ENCODE results near the gene LCA5L. TPM values are rescaled to one million over a fixed set of nuclear protein-coding genes. Genes with fewer than 3 reads are reported as not detected.
"Not testable (repeated sequence)": the region's sequence is repeated elsewhere in the genome, so short reads cannot be mapped to it uniquely, and the experiment has no call there.

LCA5L gene
- total RNA-seq, 1 experiment from 2014 or later = not detected

DNA sequence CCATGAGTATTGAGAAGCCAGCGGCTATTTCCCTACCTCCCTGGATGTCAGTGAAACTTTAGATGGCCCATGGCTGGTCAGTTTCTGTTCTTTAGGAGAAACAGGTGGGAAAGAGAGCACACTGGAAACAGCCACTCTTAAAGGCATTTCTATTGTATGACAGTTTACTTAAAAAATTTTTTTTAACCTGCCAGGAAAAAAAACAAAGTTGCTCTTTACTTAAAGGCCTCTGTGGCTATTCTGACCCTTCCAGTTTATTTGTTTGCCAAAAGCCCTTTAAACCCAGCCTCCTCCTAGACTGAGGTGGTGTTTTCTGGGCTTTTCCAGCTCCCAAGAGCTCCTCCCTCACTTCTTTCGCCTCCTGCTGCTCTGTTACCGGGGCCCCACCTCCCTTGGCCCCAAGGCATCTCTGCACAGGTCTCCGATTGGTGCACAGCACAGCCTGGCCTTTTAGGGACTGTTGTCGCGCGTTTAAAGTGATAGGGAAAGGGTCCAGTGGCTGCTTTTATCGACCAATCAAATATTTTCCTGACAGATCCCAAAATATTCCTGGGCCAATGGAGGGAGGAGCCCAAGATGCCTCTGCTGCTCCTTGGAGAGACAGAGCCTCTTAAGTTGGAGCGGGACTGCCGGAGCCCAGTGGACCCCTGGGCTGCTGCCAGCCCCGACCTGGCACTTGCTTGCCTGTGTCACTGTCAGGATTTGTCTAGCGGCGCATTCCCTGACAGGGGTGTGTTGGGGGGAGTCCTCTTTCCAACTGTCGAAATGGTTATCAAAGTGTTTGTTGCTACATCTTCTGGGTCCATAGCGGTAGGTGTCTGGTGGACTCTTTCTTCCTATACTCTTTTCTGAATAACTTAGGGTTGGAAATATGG lies 6.0 kb upstream of the LCA5L start, which contains the start of gene SH3BGR:
Gene SH3BGR (plus strand): TSS at position 639 of the 875 bp plus-strand sequence. CDS start 127 bp downstream, at position 766.
- no peak for DNase-seq (ENCODE audit: low spot score)

DNA sequence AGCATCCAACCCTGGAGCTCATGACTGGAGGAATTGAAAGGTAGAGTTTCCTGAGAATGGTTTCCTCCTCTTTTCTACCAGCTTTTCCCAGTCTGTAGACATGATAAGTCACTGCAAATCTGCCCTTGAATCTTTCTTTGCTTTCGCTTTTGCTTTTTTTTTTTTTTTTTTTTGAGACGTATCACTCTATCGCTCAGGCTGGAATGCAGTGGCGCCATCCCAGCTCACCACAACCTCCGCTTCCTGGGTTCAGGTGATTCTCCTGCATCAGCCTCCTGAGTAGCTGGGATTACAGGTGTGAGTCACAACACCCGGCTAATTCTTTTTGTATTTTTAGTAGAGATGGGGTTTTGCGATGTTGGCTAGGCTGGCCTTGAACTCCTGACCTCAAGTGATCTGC lies 1.7 kb upstream of the LCA5L start:
- DNase-seq (ENCODE audit: low spot score) = no peak

DNA sequence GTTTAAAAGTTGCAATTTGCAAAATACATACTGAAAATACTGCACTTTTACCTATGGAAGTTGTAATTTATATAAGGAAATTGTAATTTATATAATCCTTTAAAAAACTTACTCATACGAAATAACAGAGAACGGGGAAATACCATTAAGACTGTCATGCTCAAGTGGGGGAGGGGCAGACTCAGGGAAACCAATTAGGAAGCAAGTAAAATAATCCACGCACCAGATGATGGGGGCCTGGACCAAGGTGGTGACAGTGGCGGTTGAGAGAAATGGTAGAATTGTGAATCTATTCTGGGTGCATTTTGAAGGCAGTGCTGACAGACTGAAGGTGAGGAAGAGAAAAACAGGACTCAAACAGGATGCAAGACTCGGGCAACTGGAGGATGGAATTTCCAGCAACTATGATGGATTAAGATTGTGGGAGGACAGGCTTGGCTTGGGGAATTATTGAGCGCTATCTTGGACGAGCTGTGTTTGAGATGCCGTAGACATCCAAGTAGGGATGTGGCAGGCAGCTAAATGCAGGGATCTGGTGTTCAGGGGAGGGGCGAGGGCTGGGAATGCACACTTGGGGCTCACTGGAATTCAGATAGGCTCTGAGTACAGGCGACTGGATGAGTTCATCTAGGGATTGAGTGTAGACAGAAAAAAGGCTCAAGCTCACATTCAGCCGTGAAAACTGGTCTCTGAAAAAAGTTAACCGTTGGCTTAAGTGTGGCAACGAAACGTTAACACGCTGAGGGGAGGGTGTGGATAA lies 977 bp downstream of the LCA5L start:
- peak; percentile 5 for DNase-seq (ENCODE audit: low spot score)

DNA sequence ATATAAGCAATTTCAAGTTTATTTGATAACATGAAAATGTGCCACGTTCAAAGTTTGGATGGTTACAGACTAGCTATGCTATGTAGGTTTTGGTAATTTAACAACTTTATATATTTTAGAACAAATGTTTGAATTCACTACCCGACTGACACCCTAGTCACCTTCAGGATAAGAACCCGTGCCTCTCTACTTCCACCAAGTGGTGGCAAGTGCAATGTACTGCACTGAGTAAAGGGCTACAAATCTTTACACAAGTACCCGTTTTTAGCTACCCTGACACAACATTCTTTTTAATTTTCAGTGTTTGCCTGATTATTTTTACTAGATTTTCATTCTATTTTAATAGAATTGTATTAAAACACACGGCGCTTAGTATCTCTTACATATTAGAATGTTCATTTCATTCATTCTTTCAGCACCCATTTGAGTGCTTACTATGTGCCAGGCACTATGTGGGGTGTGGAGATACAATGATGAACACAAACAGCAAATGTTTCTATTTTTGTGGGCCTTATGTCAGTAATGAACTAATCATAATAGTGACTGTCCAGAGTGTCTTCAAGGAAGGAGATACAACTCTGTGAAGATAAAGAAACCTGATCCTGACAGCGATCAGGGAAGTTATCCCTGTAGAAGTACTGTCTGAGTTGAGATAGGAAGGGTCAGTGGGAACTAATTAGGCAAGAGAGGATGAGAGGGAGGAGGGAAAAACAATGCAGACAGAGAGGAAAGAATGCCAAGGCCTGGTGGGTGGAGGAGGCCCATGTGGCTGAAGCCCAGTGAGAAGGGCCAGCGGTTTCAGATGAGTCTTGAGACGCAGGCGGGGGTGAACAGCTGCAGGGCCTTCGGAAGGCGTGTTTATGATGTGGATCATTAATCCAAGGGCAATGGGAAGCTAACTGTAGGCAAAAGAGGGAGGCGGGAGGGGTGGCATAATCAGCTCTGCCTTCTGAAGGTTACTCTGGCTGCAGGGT lies 3.8 kb downstream of the LCA5L start:
- DNase-seq (ENCODE audit: low spot score) = peak; percentile 10

DNA sequence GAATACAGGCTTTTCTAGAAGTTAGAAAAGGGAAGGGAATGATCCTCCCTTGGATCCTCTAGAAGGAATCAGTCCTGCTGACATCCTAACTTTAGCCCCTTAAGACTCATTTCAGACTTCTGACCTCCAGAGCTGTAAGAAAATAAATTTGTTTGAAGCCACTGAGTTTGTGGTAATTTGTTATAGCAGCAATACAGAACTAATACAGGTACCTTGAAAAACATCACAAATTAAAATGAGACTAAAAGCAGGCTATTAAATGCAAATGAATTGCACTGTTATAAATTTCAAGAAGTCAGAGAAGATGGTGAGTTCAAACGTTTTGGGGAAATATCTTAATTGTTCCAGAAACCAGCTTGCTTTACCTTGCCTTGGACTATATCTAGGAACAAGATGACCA lies 6.3 kb downstream of the LCA5L start:
- no peak for DNase-seq (ENCODE audit: low spot score)

DNA sequence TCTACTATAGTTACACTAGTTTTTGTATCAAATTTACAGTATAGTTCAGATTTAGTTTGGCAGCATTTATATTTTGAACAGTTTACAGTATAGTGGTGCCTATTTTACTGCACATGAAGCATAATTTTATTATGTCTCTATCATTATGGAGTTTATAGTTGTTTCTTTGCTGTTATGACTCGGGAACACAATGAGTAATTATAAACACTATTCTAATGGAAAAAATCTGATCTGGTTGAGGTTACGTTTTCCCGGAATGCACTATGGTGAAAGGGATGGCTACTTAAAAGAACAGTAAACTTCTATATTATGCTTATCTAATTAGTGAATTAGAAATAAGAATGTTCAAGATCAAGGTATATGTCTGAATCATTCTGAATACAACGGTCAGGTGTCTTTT lies 10.6 kb downstream of the LCA5L start:
- no peak for DNase-seq (ENCODE audit: low spot score)

DNA sequence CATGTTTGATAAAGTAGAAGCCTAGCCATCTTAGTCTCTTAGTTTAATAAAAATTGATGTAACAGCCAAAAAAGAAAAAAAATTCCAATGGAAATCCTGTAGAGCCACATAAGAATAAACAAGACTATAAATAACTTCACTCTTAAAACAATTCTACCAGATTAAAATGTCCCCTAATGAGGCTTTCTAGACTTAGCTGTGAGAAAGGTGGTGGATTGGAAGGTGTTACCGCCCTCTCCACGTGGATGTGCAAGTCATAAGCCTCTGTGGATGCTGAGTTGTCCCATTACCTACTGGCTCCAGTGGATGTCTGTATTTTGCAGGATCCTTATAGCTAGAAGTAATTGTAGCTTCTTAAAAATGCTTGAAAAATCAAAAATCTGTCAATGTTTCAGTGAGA lies 14.6 kb downstream of the LCA5L start:
- no peak for DNase-seq (ENCODE audit: low spot score)

DNA sequence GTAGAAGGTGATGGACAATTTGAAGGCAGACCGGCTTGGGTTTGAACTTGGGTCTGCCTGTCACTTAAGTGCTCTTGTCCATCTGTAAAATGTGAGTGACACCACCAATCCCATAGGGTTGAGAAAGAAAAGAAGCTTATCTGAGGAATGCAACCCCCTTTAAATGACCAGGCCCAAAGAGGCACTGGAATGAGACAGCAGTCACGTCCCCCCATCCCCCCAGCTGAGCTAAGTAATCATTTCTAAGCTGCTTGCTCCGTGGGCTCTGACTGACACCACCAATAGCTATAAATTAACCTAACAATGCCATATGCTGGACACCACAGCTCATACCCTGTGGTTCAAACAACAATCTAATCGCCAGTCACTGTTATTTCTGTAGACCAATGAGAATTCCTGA lies 15.1 kb downstream of the LCA5L start:
- no peak for DNase-seq (ENCODE audit: low spot score)

DNA sequence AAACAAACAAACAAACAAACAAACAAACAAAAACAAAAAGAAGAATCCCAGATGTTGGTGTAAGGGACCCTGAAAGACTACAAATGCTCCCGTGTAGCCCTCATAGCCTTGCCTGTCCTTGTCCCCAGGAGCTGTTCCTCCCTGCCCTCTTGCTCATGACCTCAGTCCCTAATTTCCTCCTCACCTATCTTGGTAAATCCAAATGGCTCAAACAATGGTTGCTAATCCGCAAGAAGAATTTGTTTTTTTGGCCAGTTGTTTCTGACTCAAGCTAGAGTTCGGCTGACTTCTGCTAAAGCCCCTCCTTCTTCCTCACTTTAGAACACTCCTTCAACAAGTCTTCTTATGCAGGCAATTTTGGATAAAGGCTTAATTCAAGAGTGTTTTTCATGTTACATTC lies 15.6 kb downstream of the LCA5L start:
- no peak for DNase-seq (ENCODE audit: low spot score)

DNA sequence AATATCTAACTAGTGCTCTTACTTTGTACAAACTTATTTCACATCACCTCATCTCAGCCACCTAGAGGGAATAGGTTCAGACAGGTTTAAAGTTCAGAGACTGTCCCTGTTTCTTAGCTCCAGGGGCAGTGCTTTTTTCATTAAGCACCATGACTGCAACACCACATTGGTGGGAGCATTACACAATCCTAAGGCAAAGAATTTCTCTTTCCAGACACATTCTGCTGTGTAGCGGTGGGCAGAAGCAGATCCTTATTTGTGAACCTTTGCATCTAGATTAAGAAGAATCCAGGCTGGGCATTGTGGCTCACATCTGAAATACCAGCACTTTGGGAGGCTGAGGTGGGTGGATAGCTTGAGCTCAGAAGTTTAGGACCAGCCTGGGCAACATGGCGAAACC lies 16.1 kb downstream of the LCA5L start:
- no peak for DNase-seq (ENCODE audit: low spot score)

DNA sequence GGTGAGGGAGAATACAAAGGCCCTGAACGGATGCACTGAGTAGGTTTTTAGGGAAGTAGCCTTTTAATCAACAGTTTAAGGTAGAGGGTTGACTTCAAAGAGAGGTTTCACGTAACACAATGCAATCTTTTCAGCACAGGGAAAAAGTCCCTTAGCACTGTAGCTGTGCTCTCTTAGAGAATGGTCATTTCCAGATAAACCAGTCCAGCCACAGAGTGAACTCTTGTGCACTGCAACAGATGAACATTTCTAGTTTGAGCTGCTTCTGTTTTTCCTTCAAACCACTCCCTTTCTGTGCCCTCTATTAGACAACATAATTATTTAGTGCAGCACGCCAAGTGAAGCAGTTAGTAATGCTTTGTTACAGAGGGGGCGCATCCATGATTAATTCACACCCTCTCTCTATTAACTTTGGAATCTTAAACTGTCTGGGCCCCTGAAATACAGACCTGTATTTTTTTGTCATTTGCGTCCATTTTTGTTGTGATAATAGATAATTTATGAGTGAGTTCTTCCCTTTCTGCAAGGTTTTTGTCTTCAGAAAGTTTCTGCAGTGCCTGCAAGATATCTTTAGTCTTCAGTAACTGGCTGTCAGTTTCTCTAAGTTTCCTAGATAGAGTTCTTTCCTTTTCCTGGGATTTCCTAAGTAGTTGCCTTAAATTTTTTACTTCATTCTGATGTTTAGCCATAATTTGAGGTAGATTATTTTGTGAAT lies 22.9 kb downstream of the LCA5L start:
- peak; percentile 3 for DNase-seq (ENCODE audit: low spot score)

DNA sequence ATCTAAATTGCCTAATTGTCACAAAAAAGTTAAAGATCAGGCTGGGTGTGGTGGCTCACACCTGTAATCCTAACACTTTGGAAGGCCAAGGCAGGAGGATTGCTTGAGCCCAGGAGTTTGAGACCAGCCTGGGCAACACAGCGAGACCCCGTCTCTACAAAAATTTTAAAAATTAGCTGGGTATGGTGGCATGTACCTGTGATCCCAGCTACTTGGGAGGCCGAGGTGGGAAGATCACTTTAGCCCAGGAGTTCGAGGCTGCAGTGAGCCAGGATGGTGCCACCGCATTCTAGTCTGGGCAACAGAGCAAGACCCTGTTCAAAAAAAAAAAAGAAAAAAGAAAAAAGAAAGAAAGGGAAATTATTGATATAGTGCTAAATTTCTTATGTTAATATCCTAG lies 26.4 kb downstream of the LCA5L start:
- DNase-seq (ENCODE audit: low spot score) = not testable (repeated sequence)

DNA sequence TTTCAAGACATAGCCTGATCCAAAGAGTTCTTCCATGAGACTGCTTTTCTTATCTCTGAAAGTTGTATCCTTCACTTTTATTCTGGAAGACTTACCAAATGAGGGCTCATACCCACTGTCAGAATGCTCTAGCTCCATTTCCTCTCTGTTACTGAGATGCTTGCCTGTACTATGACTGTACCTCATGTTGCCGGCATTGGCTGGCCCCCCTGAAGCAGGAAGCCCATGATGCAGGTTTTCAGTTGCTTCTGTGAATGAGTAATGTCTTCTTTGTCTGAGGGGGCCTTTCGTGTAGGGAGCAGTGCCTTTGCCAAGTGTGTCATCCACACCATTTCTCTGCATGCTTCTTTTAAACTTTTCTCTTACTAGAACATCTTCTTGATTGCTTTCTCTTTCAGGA lies 39.5 kb downstream of the LCA5L start:
- DNase-seq (ENCODE audit: low spot score) = no peak

DNA sequence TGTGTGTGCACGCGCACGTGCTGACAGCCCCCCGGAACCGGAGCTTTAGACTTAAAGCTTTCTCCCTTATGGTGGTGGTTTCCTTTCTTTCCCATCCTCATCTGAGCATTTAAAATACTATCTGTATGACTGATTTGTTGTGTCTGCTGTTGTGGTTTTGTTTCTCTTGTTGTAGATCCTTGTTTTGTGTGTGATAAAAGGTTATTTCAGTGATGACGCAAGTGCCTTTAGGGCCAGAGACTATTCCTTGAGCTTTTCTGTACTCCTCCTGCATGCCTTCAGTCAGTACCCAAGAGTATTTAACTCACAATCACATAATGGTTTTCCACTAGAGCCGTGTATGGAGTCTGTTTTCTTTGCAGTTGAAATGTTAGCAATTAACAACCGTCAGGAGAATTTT lies 45.4 kb downstream of the LCA5L start:
- DNase-seq (ENCODE audit: low spot score) = no peak

DNA sequence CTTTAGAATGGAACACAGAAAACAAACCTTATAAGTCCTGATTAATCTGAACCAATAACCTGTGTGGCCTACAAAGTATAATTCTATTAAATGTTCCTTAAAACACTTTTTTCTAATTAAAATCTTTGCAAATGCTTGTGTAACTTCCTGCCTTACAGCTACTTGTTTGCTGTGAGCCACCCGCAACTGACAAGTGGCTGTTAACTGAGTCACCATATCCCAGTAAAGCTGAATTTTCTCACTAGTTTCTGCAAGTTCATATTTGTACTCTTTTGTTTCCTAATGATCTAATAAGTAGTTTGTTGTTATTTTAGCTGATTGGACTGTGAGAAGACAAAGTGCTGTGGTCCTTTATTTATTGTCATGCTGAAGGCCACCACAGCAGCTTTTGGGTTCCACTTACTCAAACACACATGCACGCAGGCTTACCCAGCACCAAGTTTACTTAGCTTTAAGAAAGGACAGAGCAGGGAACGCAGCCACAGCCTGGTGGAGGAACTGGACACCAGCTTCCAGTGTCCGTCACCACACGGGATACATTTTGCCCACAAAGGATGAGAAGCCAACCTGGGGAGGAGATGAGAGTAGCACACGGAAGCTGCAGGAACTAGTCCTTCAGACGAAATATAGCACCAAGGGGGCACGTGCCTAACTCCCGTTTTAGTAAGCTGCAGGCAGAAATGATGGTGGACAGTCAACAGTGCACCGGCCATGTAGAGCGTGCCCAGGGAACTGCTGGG lies 47.8 kb downstream of the LCA5L start:
- DNase-seq (ENCODE audit: low spot score) = no peak

DNA sequence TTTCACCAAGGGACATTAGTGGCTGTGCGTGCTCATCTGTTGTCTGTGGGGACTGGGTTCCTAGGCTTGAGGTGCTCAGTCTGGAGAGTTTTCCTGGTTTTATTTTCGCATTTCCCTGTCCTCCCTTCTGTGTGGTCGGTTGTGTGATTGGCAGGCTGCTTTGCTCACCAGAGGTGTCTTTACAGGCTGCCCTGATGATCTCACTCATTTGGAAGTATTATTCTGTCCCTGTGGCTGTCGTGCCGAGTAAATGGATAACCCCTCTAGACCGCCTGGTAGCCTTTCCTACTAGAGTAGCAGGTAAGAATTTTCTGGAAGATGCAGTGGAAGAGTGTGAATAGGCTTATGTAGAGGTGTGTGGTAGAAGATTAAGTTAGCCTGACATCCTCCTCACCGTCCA lies 52.6 kb downstream of the LCA5L start:
- DNase-seq (ENCODE audit: low spot score) = no peak

DNA sequence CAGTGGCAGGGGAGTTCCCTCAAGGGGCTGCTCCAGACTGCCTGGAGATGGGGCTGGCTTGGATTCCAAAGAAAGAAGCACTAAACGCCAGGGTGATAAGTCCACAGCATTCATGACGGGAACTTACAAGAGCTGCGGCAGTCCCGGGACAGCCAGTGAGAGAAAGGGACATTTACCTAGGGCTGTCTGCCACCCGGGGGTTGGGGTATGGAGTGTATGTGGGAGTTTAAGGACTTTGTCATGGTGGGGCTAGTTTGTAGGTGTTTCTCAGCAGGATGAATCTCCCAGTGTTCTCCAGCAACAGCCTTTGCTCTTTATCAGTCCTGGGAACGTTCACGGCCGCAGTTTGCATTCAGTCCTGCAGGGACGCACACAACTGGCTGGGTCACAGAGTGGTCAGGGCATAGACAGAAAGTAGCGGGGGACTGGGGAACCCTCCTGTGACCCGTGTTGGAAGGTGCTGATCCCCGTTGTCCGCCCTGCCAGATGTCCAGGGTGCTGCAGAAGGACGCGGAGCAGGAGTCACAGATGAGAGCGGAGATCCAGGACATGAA lies 55.3 kb downstream of the LCA5L start:
- no peak for DNase-seq (ENCODE audit: low spot score)

DNA sequence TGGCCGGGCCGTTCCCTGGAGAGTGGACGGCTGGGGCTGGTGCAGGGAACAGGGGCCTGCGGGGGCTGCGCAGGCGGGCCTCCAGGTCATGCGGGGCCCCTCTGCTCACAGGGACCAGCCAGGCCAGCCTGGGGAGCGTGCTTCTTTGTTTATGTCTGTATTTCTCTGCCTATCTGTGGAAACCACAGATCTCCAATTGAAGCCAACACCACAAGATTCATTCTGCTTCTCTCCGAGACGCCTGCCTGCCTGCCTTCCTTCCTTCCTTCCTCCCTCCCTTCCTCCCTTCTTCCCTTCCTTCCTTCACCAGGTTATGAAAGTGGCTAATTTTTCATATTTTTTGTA lies 56.8 kb downstream of the LCA5L start:
- DNase-seq (ENCODE audit: low spot score) = no peak

DNA sequence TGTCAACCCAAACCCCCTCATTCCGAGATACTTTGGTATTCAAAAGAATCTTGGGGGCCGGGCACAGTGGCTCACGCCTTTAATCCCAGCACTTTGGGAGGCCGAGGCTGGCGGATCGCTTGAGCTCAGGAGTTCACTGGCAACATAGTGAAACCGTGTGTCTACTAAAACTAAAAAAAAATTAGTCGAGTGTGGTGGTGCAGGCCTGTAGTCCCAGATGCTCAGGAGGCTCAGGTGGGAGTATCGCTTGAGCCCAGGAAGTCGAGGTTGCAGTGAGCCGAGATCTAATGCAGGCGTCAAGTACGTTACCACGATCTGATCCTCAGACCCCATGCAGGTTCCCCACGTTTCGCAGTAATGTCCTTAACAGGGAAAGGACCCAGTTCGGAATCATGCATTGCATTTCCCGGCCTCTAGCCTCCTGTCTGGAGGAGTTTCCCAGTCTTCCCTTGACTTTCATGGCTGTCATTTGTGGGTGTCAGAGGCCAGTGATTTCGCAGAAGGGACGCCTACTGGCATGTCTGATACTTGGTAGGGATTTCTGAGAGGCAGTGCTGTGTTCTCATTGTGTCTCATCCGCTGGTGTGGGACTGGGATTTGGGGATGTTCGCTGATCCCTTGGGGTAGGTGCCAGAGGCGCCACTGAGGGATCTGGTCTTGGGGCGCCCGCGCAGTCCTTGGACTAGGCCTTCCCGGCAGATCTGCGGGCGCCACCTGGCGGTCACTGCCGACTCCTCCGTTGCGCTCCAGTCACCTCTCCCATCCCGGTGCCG lies 57.4 kb downstream of the LCA5L start:
- DNase-seq (ENCODE audit: low spot score) = peak; percentile 82

Data from HT-29 (cell line).